SK-N-MC (cell line): ENCODE data around the gene CACNA1S.

ENCODE experiments used
- DNase-seq: peaks from one replicate; pipeline ENCODE4 v3.0.0-alpha.2; 2011; ENCODE audit warnings: low read depth, low spot score
- H3K27ac ChIP-seq: fragments of 200-600 bp; sonication (generic); 2 replicates; pipeline ENCODE4 v1.5.1; 2016; ENCODE audit warnings: mixed run types
- H3K36me3 ChIP-seq: fragments of 200-600 bp; sonication (generic); 2 replicates; pipeline ENCODE4 v1.6.1; 2017; ENCODE audit warnings: antibody characterized with exemption, low read length, mixed read lengths; ENCODE audit not compliant: insufficient read depth
- H3K4me3 ChIP-seq: fragments of 200-600 bp; sonication (generic); 2 replicates; pipeline ENCODE4 v1.5.1; 2016
- H3K9ac ChIP-seq: fragments of 200-600 bp; sonication (generic); 2 replicates; pipeline ENCODE4 v1.8.0; 2017; ENCODE audit warnings: mixed run types, mixed read lengths; ENCODE audit not compliant: insufficient read length
- H3K9me3 ChIP-seq: fragments of 200-600 bp; sonication (generic); 2 replicates; pipeline ENCODE4 v1.6.1; 2017; ENCODE audit warnings: low read depth, mild to moderate bottlenecking, antibody characterized with exemption, low read length, moderate library complexity, mixed read lengths
- EZH2 ChIP-seq: fragments of 200-600 bp; sonication (generic); IDR thresholded peaks from one replicate; pipeline ENCODE4 v1.6.1; 2017; ENCODE audit warnings: antibody characterized with exemption
- FOXP2 ChIP-seq: optimal IDR thresholded peaks from 2 replicates; pipeline ENCODE3; 2011; ENCODE audit warnings: mild to moderate bottlenecking, moderate library complexity; ENCODE audit not compliant: insufficient read depth; ENCODE audit errors: extremely low read length, control extremely low read depth
- POLR2AphosphoS5 ChIP-seq: IDR thresholded peaks from 2 replicates; pipeline ENCODE4 v1.6.1; 2012; ENCODE audit warnings: mild to moderate bottlenecking, low read depth, low read length, borderline replicate concordance

The CACNA1S gene

GRCh38 chr1:201032408-201032807, 79.8 kb downstream of the CACNA1S start:
- no peaks in the 10 kb centered on the region for H3K9me3 ChIP-seq
- no peak overlapping the region for H3K27ac ChIP-seq
- TF ChIP-seq EZH2 = no peak
- TF ChIP-seq FOXP2 = no peak
- no peak for TF ChIP-seq POLR2AphosphoS5
- no peak overlapping the region for H3K9ac ChIP-seq
- no peak for DNase-seq
- H3K4me3 ChIP-seq = no peak overlapping the region
- H3K36me3 ChIP-seq = no peaks in the 10 kb centered on the region

- no peaks in the 10 kb centered on the region for H3K9me3 ChIP-seq
- no peak overlapping the region for H3K27ac ChIP-seq
- H3K4me3 ChIP-seq = no peak overlapping the region
- H3K9ac ChIP-seq = no peak overlapping the region
- DNase-seq = no peak
- TF ChIP-seq FOXP2 (no peak), EZH2 (no peak), POLR2AphosphoS5 (no peak)
- no peaks in the 10 kb centered on the region for H3K36me3 ChIP-seq
Measured at GRCh38 chr1:201028461-201028889, 83.8 kb downstream of the CACNA1S start.

GRCh38 chr1:201026836-201027235, 85.4 kb downstream of the CACNA1S start:
- Histone ChIP-seq H3K9me3 (no peaks in the 10 kb centered on the region), H3K36me3 (no peaks in the 10 kb centered on the region), H3K27ac (no peak overlapping the region), H3K4me3 (no peak overlapping the region), H3K9ac (no peak overlapping the region)
- no peak for DNase-seq
- TF ChIP-seq POLR2AphosphoS5 (no peak), EZH2 (no peak), FOXP2 (no peak)

- no peak for DNase-seq
Measured at GRCh38 chr1:201026234-201026633, 86.0 kb downstream of the CACNA1S start.

GRCh38 chr1:201025571-201026002, 86.6 kb downstream of the CACNA1S start:
- Histone ChIP-seq H3K9ac (no peak overlapping the region), H3K4me3 (no peak overlapping the region)
- no peak for TF ChIP-seq EZH2

More at GRCh38 chr1:201026234-201026633, 86.0 kb downstream of the CACNA1S start:
- no peaks in the 10 kb centered on the region for H3K36me3 ChIP-seq
- H3K27ac ChIP-seq = no peak overlapping the region
- no peak overlapping the region for H3K9ac ChIP-seq
- no peak overlapping the region for H3K4me3 ChIP-seq
- no peaks in the 10 kb centered on the region for H3K9me3 ChIP-seq
- no peak for TF ChIP-seq EZH2
- TF ChIP-seq FOXP2 = no peak
- no peak for TF ChIP-seq POLR2AphosphoS5

GRCh38 chr1:201024625-201024998, 87.6 kb downstream of the CACNA1S start:
- H3K9me3 ChIP-seq = no peaks in the 10 kb centered on the region
- no peak overlapping the region for H3K9ac ChIP-seq
- TF ChIP-seq POLR2AphosphoS5 = no peak
- TF ChIP-seq FOXP2 = no peak
- no peak for TF ChIP-seq EZH2
- no peak overlapping the region for H3K4me3 ChIP-seq
- H3K27ac ChIP-seq = no peak overlapping the region
- no peak for DNase-seq
- H3K36me3 ChIP-seq = no peaks in the 10 kb centered on the region

More at GRCh38 chr1:201025571-201026002, 86.6 kb downstream of the CACNA1S start:
- no peaks in the 10 kb centered on the region for H3K9me3 ChIP-seq
- no peak overlapping the region for H3K27ac ChIP-seq
- H3K36me3 ChIP-seq = no peaks in the 10 kb centered on the region
- DNase-seq = no peak

GRCh38 chr1:201023920-201024624, 88.2 kb downstream of the CACNA1S start:
- Histone ChIP-seq H3K36me3 (no peaks in the 10 kb centered on the region), H3K9me3 (no peaks in the 10 kb centered on the region), H3K9ac (no peak overlapping the region), H3K4me3 (peak overlapping the region; percentile 66), H3K27ac (no peak overlapping the region)
- DNase-seq = no peak
- TF ChIP-seq POLR2AphosphoS5 (no peak), FOXP2 (no peak), EZH2 (no peak)

GRCh38 chr1:201023517-201023902, 88.7 kb downstream of the CACNA1S start, which contains the start of gene KIF21B:
Gene KIF21B, minus strand, starts transcription at chr1:201023714. Its CDS starts 331 bp downstream, at chr1:201023383.
- TF ChIP-seq EZH2 (no peak), POLR2AphosphoS5 (no peak), FOXP2 (no peak)

GRCh38 chr1:201022820-201023516, 89.3 kb downstream of the CACNA1S start:
- Histone ChIP-seq H3K36me3 (no peaks in the 10 kb centered on the region), H3K9me3 (no peaks in the 10 kb centered on the region), H3K9ac (peak overlapping the region; percentile 48), H3K4me3 (peak overlapping the region; percentile 83), H3K27ac (no peak overlapping the region)
- no peak for DNase-seq
- TF ChIP-seq EZH2 (no peak), POLR2AphosphoS5 (no peak), FOXP2 (no peak)

More at GRCh38 chr1:201023517-201023902, 88.7 kb downstream of the CACNA1S start, which contains the start of gene KIF21B:
- DNase-seq = no peak
- no peak within 1 kb of the TSS for H3K27ac ChIP-seq
- H3K9me3 ChIP-seq = no peaks in the 10 kb centered on the region
- H3K9ac ChIP-seq = peak within 1 kb of the TSS; percentile 48
- no peaks in the 10 kb centered on the region for H3K36me3 ChIP-seq
- H3K4me3 ChIP-seq = peak within 1 kb of the TSS; percentile 83
